Keratinocyte (primary cell): ENCODE results near the gene HTRA1. TPM values are rescaled to one million over a fixed set of nuclear protein-coding genes. Genes with fewer than 3 reads are reported as not detected.
A peak's percentile ranks its signal among the peaks of the same experiment; 100 is the strongest.

Source experiments
- DNase-seq: peaks from one replicate; pipeline ENCODE4 v3.0.0-alpha.2; 2011; ENCODE audit warnings: low read depth, missing footprints, low spot score
- FAIRE-seq: peaks from 2 replicates; lab custom pipeline; 2011; peaks lifted over from hg19 to GRCh38; lab: Jason Lieb, UNC
- H2AFZ ChIP-seq: 2 replicates; pipeline ENCODE4 v1.6.0; 2012; ENCODE audit warnings: low read length, control low read depth, inconsistent platforms; ENCODE audit not compliant: control insufficient read depth
- H3K27ac ChIP-seq: 2 replicates; pipeline ENCODE4 v1.5.1; 2011; ENCODE audit warnings: low read length; ENCODE audit not compliant: control insufficient read depth, insufficient read depth
- H3K27me3 ChIP-seq: 3 replicates; pipeline ENCODE4 v1.6.0; 2011; ENCODE audit warnings: low read length; ENCODE audit not compliant: control insufficient read depth, insufficient read depth; ENCODE audit errors: extremely low read depth
- H3K36me3 ChIP-seq, 2 experiments: 2 replicates in 1 of 2; 3 replicates in 1 of 2; pipeline ENCODE4 v1.5.1; 2011; ENCODE audit warnings: low read length in 2 of 2, mild to moderate bottlenecking in 1 of 2; ENCODE audit not compliant: control insufficient read depth in 2 of 2, insufficient read depth in 2 of 2; ENCODE audit errors: extremely low read depth in 1 of 2
- H3K4me1 ChIP-seq: 3 replicates; pipeline ENCODE4 v1.5.1; 2011; ENCODE audit warnings: low read length; ENCODE audit not compliant: control insufficient read depth, insufficient read depth; ENCODE audit errors: extremely low read depth
- H3K4me2 ChIP-seq: 3 replicates; pipeline ENCODE4 v1.6.0; 2011; ENCODE audit warnings: low read depth, low read length; ENCODE audit not compliant: control insufficient read depth, insufficient read depth; ENCODE audit errors: extremely low read depth
- H3K4me3 ChIP-seq, 3 experiments: fragments of 200-600 bp in 1 of 3; sonication (generic) in 1 of 3; 2 replicates in 2 of 3; 3 replicates in 1 of 3; pipeline ENCODE4 v1.5.1; 2011 to 2016; ENCODE audit warnings: low read length in 3 of 3, mild to moderate bottlenecking in 3 of 3, control low read depth in 2 of 3, inconsistent platforms in 1 of 3, low read depth in 1 of 3, mixed read lengths in 1 of 3, mixed run types in 1 of 3, moderate library complexity in 1 of 3; ENCODE audit not compliant: control insufficient read depth in 2 of 3, insufficient read depth in 2 of 3; ENCODE audit errors: extremely low read depth in 1 of 3
- H3K79me2 ChIP-seq: 2 replicates; pipeline ENCODE4 v1.6.0; 2012; ENCODE audit warnings: low read length; ENCODE audit not compliant: control insufficient read depth, insufficient read depth
- H3K9ac ChIP-seq: 3 replicates; pipeline ENCODE4 v1.6.0; 2011; ENCODE audit warnings: low read length; ENCODE audit not compliant: control insufficient read depth, insufficient read depth; ENCODE audit errors: extremely low read depth
- H3K9me1 ChIP-seq: 3 replicates; pipeline ENCODE4 v1.6.0; 2011; ENCODE audit warnings: low read length; ENCODE audit not compliant: control insufficient read depth, insufficient read depth; ENCODE audit errors: extremely low read depth
- H3K9me3 ChIP-seq: 2 replicates; pipeline ENCODE4 v1.5.1; 2012; ENCODE audit warnings: low read depth, low read length; ENCODE audit not compliant: control insufficient read depth
- H4K20me1 ChIP-seq: 3 replicates; pipeline ENCODE4 v1.6.0; 2011; ENCODE audit warnings: low read length; ENCODE audit not compliant: control insufficient read depth, insufficient read depth; ENCODE audit errors: extremely low read depth
- EZH2 ChIP-seq: IDR thresholded peaks from one replicate; pipeline ENCODE4 v1.6.1; 2012; ENCODE audit warnings: inconsistent platforms, mild to moderate bottlenecking, low read length, moderate library complexity
- dilution Hi-C: fragments of 300-500 bp; cut with MboI; formaldehyde crosslinking; loops from one replicate; pipeline ENCODE4 v1.7.0; 2020; ENCODE audit warnings: low sequenced_read_pairs; ENCODE audit not compliant: extremely low pct_ligation_motif_present
- polyA plus RNA-seq, 5 experiments: library from polyadenylated mRNA; depleted of rRNA in 3 of 5; stranded (reverse) in 3 of 5; stranded (forward) in 1 of 5; unstranded in 1 of 5; fragments of >200 nt; gene quantifications; 1 replicate in 1 of 5; 2 replicates in 3 of 5; 3 replicates in 1 of 5; pipeline versions ENCODE4 v1.2.1 to v1.2.3, GENCODE V29; 2011 to 2012; ENCODE audit warnings: missing spikeins in 2 of 5, low read depth in 1 of 5, low replicate concordance in 1 of 5
- TF ChIP-seq, protein P1 (sequence below), 3 experiments: IDR thresholded peaks in 1 of 3; conservative IDR thresholded peaks in 1 of 3; optimal IDR thresholded peaks in 1 of 3; 2 replicates in 2 of 3; 3 replicates in 1 of 3; pipeline versions ENCODE3 to v1.5.1; 2011; ENCODE audit warnings: low read length in 3 of 3, mild to moderate bottlenecking in 3 of 3, moderate library complexity in 2 of 3, control low read depth in 1 of 3, inconsistent platforms in 1 of 3; ENCODE audit not compliant: insufficient read depth in 2 of 3; ENCODE audit errors: extremely low read depth in 1 of 3

The HTRA1 gene
- polyA plus RNA-seq, 1 donor (not counting 4 experiments of a cell fraction or from before 2014, with no cell fraction given), result 412 TPM

DNA sequence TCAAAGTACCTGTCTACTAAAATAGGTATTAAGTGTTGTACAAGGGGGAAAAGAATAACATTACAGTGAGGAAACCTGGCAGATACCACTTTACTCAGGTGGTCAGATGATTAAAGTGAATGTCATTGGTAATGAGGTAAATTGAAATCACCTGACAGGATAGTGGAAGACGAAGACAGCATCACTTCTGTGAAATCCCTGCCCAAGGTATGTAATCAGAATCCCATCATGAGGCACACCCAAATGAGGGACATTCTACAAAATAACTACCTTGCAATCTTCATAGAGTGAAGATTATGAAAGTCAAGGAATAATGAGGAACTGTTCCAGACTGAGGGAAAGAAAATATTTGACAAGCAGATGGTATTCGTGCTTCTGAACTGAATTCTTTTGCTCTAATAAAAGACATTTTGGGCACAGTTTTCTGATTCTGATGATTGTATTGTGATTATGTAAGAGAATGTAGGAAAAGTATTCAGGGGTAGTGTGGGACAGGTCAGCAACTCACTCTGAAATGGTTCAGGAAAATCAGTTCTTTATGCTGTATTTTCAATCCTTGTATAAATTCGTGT is 40.2 kb upstream of the HTRA1 start:
- H3K27me3 ChIP-seq, result no peaks in the 10 kb centered on the region
- H3K27ac ChIP-seq, result peak overlapping the region; percentile 97
- no peaks in the 10 kb centered on the region for H3K9me1 ChIP-seq
- dilution Hi-C loops, result no loop called here
- no peaks in the 10 kb centered on the region for H4K20me1 ChIP-seq
- H3K79me2 ChIP-seq, result no peaks in the 10 kb centered on the region
- FAIRE-seq (peak; percentile 76), DNase-seq (peak; percentile 32)
- peaks cover 40% of the 10 kb centered on the region for H3K4me1 ChIP-seq
- peak overlapping the region; percentile 61 for H3K9ac ChIP-seq
- H2AFZ ChIP-seq, result no peak overlapping the region
- TF ChIP-seq, protein P1, sequence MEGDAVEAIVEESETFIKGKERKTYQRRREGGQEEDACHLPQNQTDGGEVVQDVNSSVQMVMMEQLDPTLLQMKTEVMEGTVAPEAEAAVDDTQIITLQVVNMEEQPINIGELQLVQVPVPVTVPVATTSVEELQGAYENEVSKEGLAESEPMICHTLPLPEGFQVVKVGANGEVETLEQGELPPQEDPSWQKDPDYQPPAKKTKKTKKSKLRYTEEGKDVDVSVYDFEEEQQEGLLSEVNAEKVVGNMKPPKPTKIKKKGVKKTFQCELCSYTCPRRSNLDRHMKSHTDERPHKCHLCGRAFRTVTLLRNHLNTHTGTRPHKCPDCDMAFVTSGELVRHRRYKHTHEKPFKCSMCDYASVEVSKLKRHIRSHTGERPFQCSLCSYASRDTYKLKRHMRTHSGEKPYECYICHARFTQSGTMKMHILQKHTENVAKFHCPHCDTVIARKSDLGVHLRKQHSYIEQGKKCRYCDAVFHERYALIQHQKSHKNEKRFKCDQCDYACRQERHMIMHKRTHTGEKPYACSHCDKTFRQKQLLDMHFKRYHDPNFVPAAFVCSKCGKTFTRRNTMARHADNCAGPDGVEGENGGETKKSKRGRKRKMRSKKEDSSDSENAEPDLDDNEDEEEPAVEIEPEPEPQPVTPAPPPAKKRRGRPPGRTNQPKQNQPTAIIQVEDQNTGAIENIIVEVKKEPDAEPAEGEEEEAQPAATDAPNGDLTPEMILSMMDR (optimal IDR thresholded peaks at IDR 0.05 in 1 of 3, IDR thresholded peaks at IDR 0.05 in 1 of 3, conservative IDR thresholded peaks at IDR 0.05 in 1 of 3; ENCODE audit: extremely low read depth in 1 of 3, insufficient read depth in 2 of 3, low read length in 3 of 3), result no peak
- TF ChIP-seq EZH2, result no peak
- peak overlapping the region; percentile 52 for H3K4me2 ChIP-seq
- H3K9me3 ChIP-seq, result no peaks in the 10 kb centered on the region
- peaks cover 3 to 16% of the 10 kb centered on the region in 2 experiments for H3K36me3 ChIP-seq
- no peak overlapping the region for H3K4me3 ChIP-seq

DNA sequence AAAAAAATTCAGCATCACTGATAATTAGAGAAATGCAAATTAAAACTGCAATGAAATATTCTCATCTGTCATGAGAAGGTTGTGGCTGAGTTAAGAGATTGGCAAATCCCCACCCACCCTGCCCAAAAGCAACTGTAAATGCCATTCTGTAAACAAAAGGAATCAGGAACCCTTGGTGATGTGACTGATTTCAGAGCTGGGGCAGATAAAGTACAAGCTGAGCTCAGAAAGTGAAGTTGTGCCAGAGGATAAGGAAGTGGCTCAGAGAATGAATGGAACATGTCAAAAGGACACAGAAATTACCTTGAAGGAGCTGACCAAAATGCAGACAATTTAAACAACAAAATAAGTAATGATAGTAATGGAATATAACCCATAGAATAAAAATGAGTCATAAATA is 39.6 kb upstream of the HTRA1 start:
- no peak overlapping the region for H3K4me2 ChIP-seq
- H3K79me2 ChIP-seq, result no peaks in the 10 kb centered on the region
- no peaks in the 10 kb centered on the region for H3K27me3 ChIP-seq
- peak; percentile 34 for FAIRE-seq
- H3K4me3 ChIP-seq, result no peak overlapping the region
- TF ChIP-seq, protein P1 (optimal IDR thresholded peaks at IDR 0.05 in 1 of 3, IDR thresholded peaks at IDR 0.05 in 1 of 3, conservative IDR thresholded peaks at IDR 0.05 in 1 of 3; ENCODE audit: extremely low read depth in 1 of 3, insufficient read depth in 2 of 3, low read length in 3 of 3), result no peak
- TF ChIP-seq EZH2, result no peak
- H3K36me3 ChIP-seq, result peaks cover 4 to 14% of the 10 kb centered on the region in 2 experiments
- dilution Hi-C loops, result no loop called here
- no peak for DNase-seq
- no peak overlapping the region for H3K9ac ChIP-seq
- H3K4me1 ChIP-seq, result peaks cover 40% of the 10 kb centered on the region
- no peaks in the 10 kb centered on the region for H3K9me1 ChIP-seq
- H4K20me1 ChIP-seq, result no peaks in the 10 kb centered on the region
- H3K27ac ChIP-seq, result peak overlapping the region; percentile 97
- no peaks in the 10 kb centered on the region for H3K9me3 ChIP-seq
- H2AFZ ChIP-seq, result no peak overlapping the region
